Endothelial cell of umbilical vein (primary cell): ENCODE measurements around the gene FBN2. TPM values are rescaled to one million over a fixed set of nuclear protein-coding genes. Genes with fewer than 3 reads are reported as not detected.

Source experiments
- BruUV-seq: library from RNA; stranded (reverse); fragments of 400-500 nt; replicated peaks from 2 replicates; lab custom pipeline; 2021; lab: Mats Ljungman, UMichigan
- CTCF ChIA-PET: fragments of 300-600, 350-600 bp; sonication (Branson Sonifier 250); formaldehyde crosslinking; loops from one replicate; lab custom pipeline; 2021; ENCODE audit warnings: antibody characterized with exemption, inconsistent platforms; lab: Charles Lee
- POLR2A ChIA-PET: fragments of 300-600, 350-600 bp; sonication (Branson Sonifier 250); formaldehyde crosslinking; loops from one replicate; lab custom pipeline; 2021; ENCODE audit warnings: antibody characterized with exemption, inconsistent platforms; lab: Charles Lee
- DNase-seq: peaks from one replicate; pipeline ENCODE4 v3.0.0-alpha.2; 2011; ENCODE audit warnings: low read depth, low spot score
- FAIRE-seq: peaks from 2 replicates; lab custom pipeline; 2011; peaks lifted over from hg19 to GRCh38; lab: Jason Lieb, UNC
- H2AFZ ChIP-seq: 2 replicates; pipeline ENCODE4 v1.6.0; 2012; ENCODE audit warnings: low read depth, low read length, control low read depth, inconsistent platforms
- H3K27ac ChIP-seq: 2 replicates; pipeline ENCODE4 v1.5.1; 2011; ENCODE audit warnings: low read depth, mild to moderate bottlenecking, control low read depth, low read length, moderate library complexity; ENCODE audit not compliant: insufficient read depth
- H3K27me3 ChIP-seq, 2 experiments: 2 replicates each; pipeline versions ENCODE4 v1.6.0 to v1.6.1; 2011; ENCODE audit warnings: low read length in 2 of 2, mixed read lengths in 1 of 2; ENCODE audit not compliant: control insufficient read depth in 2 of 2, insufficient read depth in 2 of 2
- H3K36me3 ChIP-seq, 2 experiments: 2 replicates in 1 of 2; 3 replicates in 1 of 2; pipeline ENCODE4 v1.5.1; 2011; ENCODE audit warnings: low read length in 2 of 2, mild to moderate bottlenecking in 1 of 2, moderate library complexity in 1 of 2; ENCODE audit not compliant: control insufficient read depth in 2 of 2, insufficient read depth in 2 of 2; ENCODE audit errors: extremely low read depth in 1 of 2
- H3K4me1 ChIP-seq: 3 replicates; pipeline ENCODE4 v1.5.1; 2011; ENCODE audit warnings: mild to moderate bottlenecking, low read length; ENCODE audit not compliant: control insufficient read depth, insufficient read depth; ENCODE audit errors: extremely low read depth
- H3K4me2 ChIP-seq: 2 replicates; pipeline ENCODE4 v1.6.1; 2011; ENCODE audit warnings: low read length, control low read depth, mixed read lengths; ENCODE audit not compliant: insufficient read depth
- H3K4me3 ChIP-seq, 3 experiments: fragments of 200-600 bp in 1 of 3; sonication (generic), shearing (Covaris generic) in 1 of 3; replicated peaks in 1 of 3; 2 replicates each; pipeline ENCODE4 v1.5.1; 2011 to 2016; ENCODE audit warnings: control low read depth in 3 of 3, low read length in 3 of 3, mild to moderate bottlenecking in 2 of 3, inconsistent platforms in 1 of 3, low read depth in 1 of 3, moderate library complexity in 1 of 3; ENCODE audit not compliant: insufficient read depth in 1 of 3
- H3K79me2 ChIP-seq: 2 replicates; pipeline ENCODE4 v1.6.0; 2012; ENCODE audit warnings: low read length, inconsistent platforms; ENCODE audit not compliant: control insufficient read depth, insufficient read depth
- H3K9ac ChIP-seq: replicated peaks from 2 replicates; pipeline ENCODE3; 2011; ENCODE audit warnings: low read length, control low read depth; ENCODE audit not compliant: insufficient read depth; ENCODE audit errors: extremely low read depth
- H3K9me1 ChIP-seq: replicated peaks from 3 replicates; pipeline ENCODE4 v1.6.0; 2011; ENCODE audit warnings: mild to moderate bottlenecking, low read length; ENCODE audit not compliant: control insufficient read depth, insufficient read depth; ENCODE audit errors: extremely low read depth
- H3K9me3 ChIP-seq: replicated peaks from 2 replicates; pipeline ENCODE4 v1.5.1; 2012; ENCODE audit warnings: low read length, inconsistent platforms; ENCODE audit not compliant: control insufficient read depth, insufficient read depth
- H4K20me1 ChIP-seq: replicated peaks from 2 replicates; pipeline ENCODE3; 2011; ENCODE audit warnings: mild to moderate bottlenecking, low read length; ENCODE audit not compliant: control insufficient read depth, insufficient read depth; ENCODE audit errors: extremely low read depth
- CTCF ChIP-seq, 2 donors: IDR thresholded peaks; 1 replicate in 1 of 2; 2 replicates in 1 of 2; pipeline ENCODE4 v1.5.1; 2011; ENCODE audit warnings: low read length in 2 of 2, mild to moderate bottlenecking in 2 of 2, moderate library complexity in 2 of 2, control low read depth in 1 of 2, inconsistent platforms in 1 of 2, low read depth in 1 of 2; ENCODE audit not compliant: insufficient read depth in 1 of 2; ENCODE audit errors: extremely low read depth in 1 of 2
- EZH2 ChIP-seq: IDR thresholded peaks from 2 replicates; pipeline ENCODE4 v1.6.1; 2012; ENCODE audit warnings: borderline replicate concordance, low read depth, mild to moderate bottlenecking, moderate library complexity, low read length, inconsistent platforms; ENCODE audit not compliant: severe bottlenecking
- FOS ChIP-seq: IDR thresholded peaks from 2 replicates; pipeline ENCODE4 v1.6.1; 2011; ENCODE audit warnings: mild to moderate bottlenecking, low read length, moderate library complexity, borderline replicate concordance; ENCODE audit not compliant: insufficient read depth
- GATA2 ChIP-seq: IDR thresholded peaks from 2 replicates; pipeline ENCODE4 v1.7.0; 2011; ENCODE audit warnings: low read depth, mild to moderate bottlenecking, moderate library complexity, mixed read lengths, low read length; ENCODE audit not compliant: insufficient read length, insufficient read depth
- JUN ChIP-seq: IDR thresholded peaks from 2 replicates; pipeline ENCODE4 v1.6.1; 2011; ENCODE audit warnings: borderline replicate concordance, low read depth; ENCODE audit not compliant: insufficient read length, insufficient read depth
- MAX ChIP-seq: IDR thresholded peaks from 2 replicates; pipeline ENCODE4 v1.6.1; 2011; ENCODE audit not compliant: insufficient read depth, insufficient read length
- MYC ChIP-seq: IDR thresholded peaks from one replicate; pipeline ENCODE4 v1.6.1; 2011; ENCODE audit warnings: mild to moderate bottlenecking, low read depth, low read length
- POLR2A ChIP-seq: IDR thresholded peaks from 2 replicates; pipeline ENCODE4 v1.6.1; 2012; ENCODE audit warnings: low read depth, mild to moderate bottlenecking, control low read depth, low read length
- POLR2AphosphoS5 ChIP-seq: IDR thresholded peaks from 2 replicates; pipeline ENCODE4 v1.6.1; 2012; ENCODE audit warnings: low read depth, mild to moderate bottlenecking, control low read depth, low read length, moderate library complexity; ENCODE audit not compliant: insufficient read depth
- dilution Hi-C: fragments of 300-500 bp; cut with MboI; formaldehyde crosslinking; loops from one replicate; pipeline ENCODE4 v1.15.0; 2019; ENCODE audit warnings: low sequenced_read_pairs; ENCODE audit not compliant: extremely low pct_ligation_motif_present
- intact Hi-C: fragments of 100-400 bp; cut with micrococcal nuclease; formaldehyde crosslinking; loops from one replicate; pipeline ENCODE4 v1.10.0; 2022
- polyA plus RNA-seq, 4 experiments: library from polyadenylated mRNA; depleted of rRNA in 3 of 4; stranded (reverse) in 3 of 4; unstranded in 1 of 4; fragments of >200 nt; gene quantifications; 2 replicates each; pipeline versions ENCODE4 v1.2.1 to v1.2.3, GENCODE V29; 2011 to 2012; ENCODE audit warnings: missing spikeins in 1 of 4
- total RNA-seq: library from RNA; stranded (reverse); gene quantifications from 2 replicates; pipeline ENCODE4 v1.2.3, GENCODE V29; 2021

The FBN2 gene
- total and polyA plus RNA-seq, 2 donors (not counting 3 experiments of a cell fraction or from before 2014, with no cell fraction given) = 21.8 to 57.4 TPM

GRCh38 chr5:128224336-128224735, 313.7 kb downstream of the FBN2 start:
- POLR2A ChIA-PET = no interaction called here
- Histone ChIP-seq H3K27me3 (peaks cover 0 to 2% of the 10 kb centered on the region in 2 experiments), H3K9ac (no peak overlapping the region), H2AFZ (no peak overlapping the region), H3K36me3 (no peaks in the 10 kb centered on the region), H3K9me3 (no peaks in the 10 kb centered on the region), H3K4me3 (no peak overlapping the region), H3K27ac (no peak overlapping the region), H3K4me1 (no peaks in the 10 kb centered on the region), H4K20me1 (no peaks in the 10 kb centered on the region), H3K9me1 (no peaks in the 10 kb centered on the region), H3K79me2 (no peaks in the 10 kb centered on the region), H3K4me2 (no peak overlapping the region)
- no peak for DNase-seq
- BruUV-seq = no TSS peak
- dilution Hi-C loops = no loop called here
- TF ChIP-seq CTCF (IDR thresholded peaks at IDR 0.05; ENCODE audit: extremely low read depth in 1 of 2, insufficient read depth in 1 of 2, low read depth in 1 of 2, low read length in 2 of 2) = no peak
- no peak for TF ChIP-seq FOS
- no peak for TF ChIP-seq MAX
- CTCF ChIA-PET = interaction anchor here (1.1 kb wide), 1 partner anchor 274 kb away, joined by 6 read pairs; no protein-coding TSS in a partner anchor
- intact Hi-C loops = no loop called here
- FAIRE-seq = no peak

GRCh38 chr5:128220841-128221240, 317.2 kb downstream of the FBN2 start:
- no TSS peak for BruUV-seq
- no peaks in the 10 kb centered on the region for H3K36me3 ChIP-seq
- H3K9me3 ChIP-seq = no peaks in the 10 kb centered on the region
- ChIA-PET CTCF (no interaction called here), POLR2A (no interaction called here)
- no peaks in the 10 kb centered on the region for H4K20me1 ChIP-seq
- H3K27ac ChIP-seq = no peak overlapping the region
- no peak overlapping the region for H3K4me3 ChIP-seq
- no peak overlapping the region for H3K9ac ChIP-seq
- H3K4me2 ChIP-seq = no peak overlapping the region
- H3K27me3 ChIP-seq = peaks cover 0 to 2% of the 10 kb centered on the region in 2 experiments
- H3K9me1 ChIP-seq = no peaks in the 10 kb centered on the region
- H2AFZ ChIP-seq = no peak overlapping the region
- FAIRE-seq (no peak), DNase-seq (no peak)
- dilution Hi-C loops = no loop called here
- H3K79me2 ChIP-seq = no peaks in the 10 kb centered on the region
- intact Hi-C loops = no loop called here
- TF ChIP-seq GATA2 = no peak
- no peak for TF ChIP-seq JUN
- TF ChIP-seq CTCF (IDR thresholded peaks at IDR 0.05; ENCODE audit: extremely low read depth in 1 of 2, insufficient read depth in 1 of 2, low read depth in 1 of 2, low read length in 2 of 2) = no peak
- TF ChIP-seq MYC = no peak
- no peak for TF ChIP-seq MAX
- TF ChIP-seq EZH2 = no peak
- TF ChIP-seq POLR2A = no peak
- TF ChIP-seq POLR2AphosphoS5 = no peak
- no peak for TF ChIP-seq FOS
- no peaks in the 10 kb centered on the region for H3K4me1 ChIP-seq
